Stimulated activated CD8-positive, alpha-beta memory T cell treated with anti-CD3 and anti-CD28 coated beads, Interleukin-7, amount 100 ng/mL, for 24 hours (primary cell): ENCODE data around the gene NNAT.
"Not testable (repeated sequence)": the region's sequence is repeated elsewhere in the genome, so short reads cannot be mapped to it uniquely, and the experiment has no call there.

Experiments
- DNase-seq: peaks from one replicate; pipeline ENCODE4 v3.0.0-alpha.2; 2020; ENCODE audit warnings: low read depth

NNAT gene

DNA sequence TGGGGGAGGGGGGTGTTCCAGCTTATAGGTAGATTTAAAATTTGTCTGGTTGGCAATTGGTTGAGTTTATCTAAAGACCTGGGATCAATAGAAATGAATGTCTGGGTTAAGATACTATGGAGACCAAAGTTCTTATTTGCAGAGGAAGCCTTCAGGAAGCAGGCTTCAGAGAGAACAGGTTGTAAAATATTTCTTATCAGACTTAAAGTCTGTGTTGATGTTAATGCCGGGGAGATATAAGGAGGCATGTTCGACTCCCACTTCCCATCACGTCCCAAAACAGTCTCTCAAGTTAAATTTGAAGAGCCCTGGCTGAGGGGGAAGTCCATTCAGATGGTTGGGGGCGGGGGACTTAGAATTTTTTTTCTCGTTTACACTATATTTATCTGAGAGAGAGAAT lies 19.0 kb downstream of the NNAT start:
- DNase-seq, result no peak

DNA sequence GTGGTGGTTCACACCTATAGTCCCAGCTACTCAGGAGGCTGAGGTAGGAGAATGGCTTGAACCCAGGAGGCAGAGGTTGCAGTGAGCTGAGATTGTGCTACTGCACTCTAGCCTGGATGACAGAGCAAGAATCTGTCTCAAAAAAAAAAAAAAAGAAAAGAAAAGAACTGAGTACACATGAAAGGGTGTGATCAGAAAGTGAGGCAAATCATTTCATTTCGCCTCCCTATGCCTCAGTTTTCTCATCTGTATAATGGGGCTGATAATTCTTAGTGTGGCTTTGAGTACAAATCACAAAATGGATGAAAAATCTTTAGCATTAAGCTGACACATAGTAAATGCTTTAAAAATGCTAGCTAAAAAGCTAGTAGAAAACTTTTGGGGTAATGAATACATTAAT lies 19.8 kb downstream of the NNAT start:
- DNase-seq, result not testable (repeated sequence)

DNA sequence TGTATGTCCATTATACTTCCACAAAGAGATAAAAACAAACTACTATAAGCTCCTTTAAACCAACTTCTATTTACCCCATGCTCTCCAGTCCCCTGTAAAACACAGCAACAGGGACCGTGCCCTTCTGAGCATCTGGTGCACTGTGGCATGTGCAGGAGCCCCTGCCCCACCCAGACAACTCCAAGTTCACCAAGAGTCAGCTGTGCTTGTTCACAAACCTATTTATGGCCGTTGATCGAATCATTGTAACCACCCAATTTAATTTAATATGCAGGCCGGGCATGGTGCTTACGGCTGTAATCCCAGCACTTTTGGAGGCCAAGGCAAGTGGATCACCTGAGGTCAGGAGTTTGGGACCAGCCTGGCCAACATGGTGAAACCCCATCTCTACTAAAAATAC lies 20.3 kb downstream of the NNAT start:
- no peak for DNase-seq

DNA sequence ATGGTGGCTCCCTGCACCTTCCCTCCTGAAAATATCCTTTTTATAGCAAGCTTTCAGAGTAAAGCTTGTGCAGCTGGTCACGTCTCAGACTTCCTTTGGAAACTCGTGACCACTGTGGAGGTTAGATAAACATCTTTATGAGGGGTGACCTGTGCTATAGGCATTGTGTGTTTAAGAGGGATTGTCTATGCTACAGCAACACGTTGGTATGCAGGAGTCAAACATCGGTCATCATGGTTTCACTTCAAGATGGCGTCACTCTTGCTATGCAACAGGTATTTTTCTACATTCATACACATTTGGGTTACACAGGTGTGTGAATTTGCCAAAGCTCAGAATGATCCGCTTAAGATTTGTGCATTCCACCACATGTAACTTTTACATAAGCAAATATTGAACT lies 21.2 kb downstream of the NNAT start:
- no peak for DNase-seq

DNA sequence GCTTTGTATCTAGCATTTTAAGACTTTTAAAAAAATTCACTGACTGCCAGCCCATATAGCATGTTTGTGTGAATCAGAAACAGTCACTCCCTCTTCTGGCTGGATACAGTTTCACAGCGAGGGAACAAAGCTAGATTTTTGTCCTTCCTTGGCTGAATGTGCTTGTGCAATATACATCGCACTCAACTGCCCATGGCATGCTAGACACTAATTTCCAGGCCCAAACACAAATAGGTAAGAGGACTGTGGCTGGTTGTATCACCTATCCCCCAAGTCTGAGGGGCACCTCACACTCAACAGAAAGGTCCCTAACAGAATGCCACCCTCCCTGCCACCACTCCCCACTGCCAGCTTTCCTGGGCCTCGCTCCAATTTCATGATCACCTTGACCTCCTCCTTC lies 22.8 kb downstream of the NNAT start:
- DNase-seq, result no peak

DNA sequence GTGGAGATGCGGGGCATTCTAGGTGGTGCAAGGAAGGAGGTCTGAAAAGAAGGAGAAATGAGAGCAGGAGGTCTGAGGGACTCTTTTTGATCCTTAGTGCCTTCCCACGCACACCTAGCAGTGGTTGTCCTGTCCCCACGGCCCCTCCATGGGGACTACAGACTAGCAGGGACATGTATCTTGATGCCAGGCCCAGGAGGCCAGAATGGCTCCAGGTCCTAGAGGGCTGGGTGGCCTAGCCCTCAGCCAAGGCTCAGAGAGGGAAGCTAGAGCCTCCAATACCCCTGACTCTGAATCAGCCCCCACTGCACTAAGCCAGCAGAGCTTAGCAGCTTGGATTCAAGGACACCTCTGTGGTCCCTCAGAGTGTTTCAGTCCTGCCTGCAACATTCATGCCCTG lies 23.3 kb downstream of the NNAT start:
- DNase-seq, result no peak

DNA sequence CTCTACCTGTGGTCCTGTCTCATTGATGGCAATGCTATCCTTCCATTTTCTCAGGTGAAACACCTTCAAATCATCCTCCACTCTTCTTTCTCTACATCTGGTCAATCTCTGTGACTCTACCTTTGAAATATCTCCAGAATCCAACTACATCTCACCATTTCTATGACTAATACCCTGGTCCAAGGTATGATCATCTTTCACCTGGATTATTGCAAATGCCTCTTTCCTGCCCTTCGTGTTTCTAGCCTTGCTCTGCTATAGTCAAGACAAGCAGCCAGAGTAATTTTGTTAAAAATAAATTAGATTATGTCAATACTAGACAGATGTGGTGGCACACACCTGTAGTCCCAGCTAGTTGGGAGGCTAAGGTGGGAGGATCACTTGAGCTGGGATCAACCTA lies 24.5 kb downstream of the NNAT start:
- no peak for DNase-seq

DNA sequence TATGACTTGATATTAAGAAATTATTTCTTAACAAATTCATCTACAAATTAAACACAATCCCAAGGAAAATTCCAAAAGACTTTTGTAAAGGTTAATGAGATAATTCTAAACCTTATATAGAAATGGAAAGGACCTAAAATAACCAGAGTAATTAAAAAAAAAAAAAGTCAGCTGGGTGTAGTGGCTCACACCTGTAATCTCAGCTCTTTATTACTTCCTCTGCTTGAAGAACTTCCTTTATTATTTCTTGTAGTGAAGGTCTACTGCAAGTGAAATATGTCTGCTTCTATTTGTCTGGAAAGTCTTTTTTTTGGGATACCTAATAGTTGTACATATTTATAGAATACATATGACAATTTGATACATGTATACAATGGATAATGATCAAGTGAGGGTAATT lies 26.9 kb downstream of the NNAT start:
- no peak for DNase-seq

DNA sequence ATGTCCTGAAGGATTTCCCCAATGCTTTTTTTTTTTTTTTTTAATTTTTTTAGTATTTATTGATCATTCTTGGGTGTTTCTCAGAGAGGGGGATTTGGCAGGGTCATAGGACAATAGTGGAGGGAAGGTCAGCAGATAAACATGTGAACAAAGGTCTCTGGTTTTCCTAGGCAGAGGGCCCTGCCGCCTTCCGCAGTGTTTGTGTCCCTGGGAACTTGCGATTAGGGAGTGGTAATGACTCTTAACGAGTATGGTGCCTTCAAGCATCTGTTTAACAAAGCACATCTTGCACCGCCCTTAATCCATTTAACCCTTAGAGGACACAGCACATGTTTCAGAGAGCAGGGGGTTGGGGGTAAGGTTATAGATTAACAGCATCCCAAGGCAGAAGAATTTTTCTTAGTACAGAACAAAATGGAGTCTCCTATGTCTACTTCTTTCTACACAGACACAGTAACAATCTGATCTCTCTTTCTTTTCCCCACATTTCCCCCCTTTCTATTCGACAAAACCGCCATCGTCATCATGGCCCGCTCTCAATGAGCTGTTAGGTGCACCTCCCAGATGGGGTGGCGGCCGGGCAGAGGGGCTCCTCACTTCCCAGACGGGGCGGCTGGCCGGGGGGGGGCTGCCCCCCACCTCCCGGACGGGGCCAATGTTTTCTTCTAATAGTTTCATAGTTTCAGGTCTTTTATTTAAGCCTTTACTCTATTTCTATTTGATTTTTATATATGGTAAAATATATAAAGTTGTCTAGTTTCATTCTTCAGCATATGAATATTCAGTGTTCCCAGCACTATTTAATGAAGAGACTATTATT lies 29.3 kb downstream of the NNAT start:
- DNase-seq, result not testable (repeated sequence)

DNA sequence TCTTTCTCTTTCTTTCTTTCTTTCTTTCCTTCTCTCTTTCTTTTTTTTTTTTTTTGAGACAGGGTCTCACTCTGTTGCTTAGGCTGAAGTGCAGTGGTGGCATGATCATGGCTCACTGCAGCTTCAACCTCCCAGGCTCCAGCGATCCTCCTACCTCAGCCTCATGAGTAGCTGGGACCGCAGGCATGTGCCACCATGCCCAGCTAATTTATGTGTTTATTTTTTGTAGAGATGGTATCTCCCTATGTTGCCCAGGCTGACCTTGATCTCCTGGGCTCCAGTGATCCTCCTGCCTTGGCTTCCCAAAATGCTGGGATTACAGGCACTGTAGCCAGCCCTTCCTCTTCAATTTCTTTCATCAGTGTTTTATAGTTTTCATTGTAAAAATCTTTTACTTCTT lies 30.6 kb downstream of the NNAT start:
- DNase-seq, result not testable (repeated sequence)

DNA sequence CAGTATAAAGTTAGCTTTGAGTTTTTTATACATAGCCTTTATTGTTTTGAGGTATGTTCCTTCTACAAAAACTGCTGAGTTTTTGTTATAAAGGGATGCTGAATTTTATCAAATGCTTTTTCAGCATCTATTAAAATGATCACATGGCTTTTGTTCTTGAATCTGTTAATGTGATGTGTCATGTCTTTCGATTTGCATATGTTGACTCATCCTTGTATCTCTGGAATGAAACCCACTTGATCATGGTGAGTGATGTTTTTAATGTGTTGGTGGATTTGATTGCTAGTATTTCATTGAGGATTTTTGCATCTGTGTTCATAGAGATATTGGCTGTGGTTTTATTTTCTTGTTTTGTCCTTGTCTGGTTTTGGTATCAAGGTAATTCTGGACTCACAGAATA lies 31.4 kb downstream of the NNAT start:
- DNase-seq, result no peak

DNA sequence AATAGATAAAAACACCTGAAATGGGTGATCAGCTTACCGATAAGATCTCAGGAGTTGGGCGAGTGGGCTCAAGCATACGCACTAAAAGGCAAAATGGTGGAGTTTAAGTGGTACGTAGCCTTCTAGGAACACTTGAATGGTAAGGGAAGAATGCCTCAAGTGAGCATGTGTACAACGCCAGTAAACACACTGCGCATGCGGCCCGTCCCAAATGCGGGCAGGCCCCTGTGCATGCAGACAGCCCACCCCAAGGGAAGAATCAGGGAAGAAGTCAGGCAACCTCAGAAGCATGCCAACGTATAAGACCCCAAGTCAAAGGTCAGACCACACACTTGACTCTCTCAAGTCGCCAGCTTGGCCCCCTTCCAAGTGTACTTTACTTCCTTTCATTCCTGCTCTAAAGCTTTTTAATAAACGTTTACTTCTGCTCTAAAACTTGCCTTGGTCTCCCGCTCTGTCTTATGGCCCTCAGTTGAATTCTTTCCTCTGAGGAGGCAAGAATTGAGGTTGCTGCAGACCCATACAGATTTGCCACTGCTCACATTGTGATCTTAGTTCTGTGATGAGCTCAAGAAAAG lies 33.8 kb downstream of the NNAT start:
- not testable (repeated sequence) for DNase-seq

DNA sequence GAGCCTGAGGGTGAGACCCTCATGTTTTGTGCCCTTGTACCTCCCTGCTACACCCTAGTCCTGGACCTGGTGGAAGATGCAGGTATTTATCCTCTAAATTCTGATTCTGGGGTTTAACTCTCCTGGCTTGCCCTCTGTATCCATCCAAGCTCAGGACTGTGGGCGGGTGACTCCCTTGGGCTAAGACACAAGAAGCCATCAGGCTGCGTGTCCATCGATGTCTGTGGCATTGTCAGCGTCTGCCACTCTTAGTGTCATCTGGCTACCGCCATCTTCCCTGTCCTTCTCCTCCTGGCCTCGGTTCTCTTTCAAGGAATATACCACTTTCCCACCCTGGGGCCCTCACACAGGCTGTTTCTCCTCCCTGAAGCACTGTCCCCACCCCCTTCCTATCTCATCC lies 35.5 kb downstream of the NNAT start:
- DNase-seq, result no peak

DNA sequence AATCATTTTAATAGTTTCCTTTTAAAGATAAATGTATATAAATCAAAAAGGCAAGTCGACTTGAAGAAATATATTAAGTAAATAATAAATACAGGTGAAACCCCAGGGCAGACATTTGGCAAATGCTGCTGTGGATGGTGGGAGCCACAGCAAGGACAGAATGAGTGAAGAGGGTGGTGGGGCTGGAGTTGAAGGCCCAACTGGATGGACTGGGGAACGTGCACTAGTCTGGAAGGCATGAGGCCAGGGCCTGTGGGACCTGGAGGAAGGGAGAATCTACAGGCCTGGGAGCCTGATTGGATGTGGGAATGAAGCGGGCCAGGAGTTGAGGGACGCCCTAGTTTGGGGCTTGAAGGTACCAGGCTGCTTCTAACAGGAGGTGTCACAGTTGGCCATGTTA lies 37.3 kb downstream of the NNAT start:
- DNase-seq, result no peak

DNA sequence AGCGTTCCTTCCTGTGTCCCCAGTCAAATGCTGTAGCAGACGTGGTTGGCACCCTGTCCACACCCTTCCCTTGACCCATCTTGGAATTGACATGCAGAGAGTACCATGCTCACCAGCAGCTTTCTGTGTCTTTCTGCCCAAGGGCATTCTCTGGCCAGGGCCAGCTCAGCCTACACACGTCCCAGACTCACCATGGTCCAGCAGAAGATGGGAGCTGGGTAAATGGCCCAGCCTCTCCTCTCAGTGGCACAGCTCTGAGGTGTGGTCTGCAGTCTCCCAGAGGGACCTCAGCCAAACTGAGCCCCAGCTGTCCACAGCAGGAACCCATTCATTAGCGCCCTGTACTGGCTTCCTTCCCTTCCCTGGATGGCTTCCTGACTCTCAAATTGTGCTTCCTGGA lies 37.7 kb downstream of the NNAT start:
- DNase-seq, result no peak

DNA sequence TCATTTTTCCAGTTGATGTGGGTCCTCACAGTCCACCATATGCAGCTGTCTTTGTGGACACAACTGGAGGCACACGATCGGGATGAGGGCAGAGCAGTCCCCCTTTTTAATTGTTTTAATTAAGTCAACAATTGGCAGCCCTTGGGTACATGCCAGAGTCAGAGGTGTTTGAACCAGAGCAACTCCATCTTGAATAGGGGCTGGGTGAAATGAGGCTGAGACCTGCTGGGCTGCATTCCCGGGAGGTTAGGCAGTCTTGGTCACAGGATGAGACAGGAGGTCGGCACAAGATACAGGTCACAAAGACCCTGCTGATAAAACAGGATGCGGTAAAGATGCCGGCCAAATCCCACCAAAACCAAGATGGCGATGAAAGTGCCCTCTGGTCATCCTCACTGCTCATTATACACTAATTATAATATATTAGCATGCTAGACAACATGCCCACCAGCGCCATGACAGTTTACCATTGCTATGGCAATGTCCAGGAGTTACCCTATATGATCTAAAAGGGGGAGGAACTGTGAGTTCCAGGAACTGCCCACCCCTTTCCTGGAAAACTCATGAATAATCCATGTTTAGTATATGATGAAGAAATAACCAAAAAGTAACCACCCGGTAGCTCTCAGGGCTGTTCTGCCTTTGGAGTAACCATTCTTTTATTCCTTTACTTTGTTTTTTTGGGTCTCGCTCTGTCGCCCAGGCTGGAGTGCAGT lies 38.4 kb downstream of the NNAT start:
- DNase-seq, result no peak

DNA sequence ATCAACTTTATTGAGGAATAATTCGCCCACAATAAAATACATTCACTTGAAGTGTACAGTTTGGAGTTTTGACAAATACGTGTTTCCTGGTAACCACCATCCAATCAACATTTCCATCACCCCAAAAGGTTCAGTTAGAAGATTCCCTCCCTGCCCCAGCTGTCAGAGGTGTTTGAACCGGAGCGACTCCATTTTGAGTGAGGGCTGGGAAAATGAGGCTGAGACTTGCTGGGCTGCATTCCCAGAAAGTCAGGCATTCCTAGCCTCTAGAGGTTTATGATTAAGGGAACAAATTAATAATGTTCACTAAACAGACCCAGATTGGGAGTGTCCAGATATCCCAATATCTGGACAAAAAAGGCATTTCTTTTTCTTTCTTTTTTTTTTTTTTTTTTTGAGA lies 39.6 kb downstream of the NNAT start:
- DNase-seq, result no peak

DNA sequence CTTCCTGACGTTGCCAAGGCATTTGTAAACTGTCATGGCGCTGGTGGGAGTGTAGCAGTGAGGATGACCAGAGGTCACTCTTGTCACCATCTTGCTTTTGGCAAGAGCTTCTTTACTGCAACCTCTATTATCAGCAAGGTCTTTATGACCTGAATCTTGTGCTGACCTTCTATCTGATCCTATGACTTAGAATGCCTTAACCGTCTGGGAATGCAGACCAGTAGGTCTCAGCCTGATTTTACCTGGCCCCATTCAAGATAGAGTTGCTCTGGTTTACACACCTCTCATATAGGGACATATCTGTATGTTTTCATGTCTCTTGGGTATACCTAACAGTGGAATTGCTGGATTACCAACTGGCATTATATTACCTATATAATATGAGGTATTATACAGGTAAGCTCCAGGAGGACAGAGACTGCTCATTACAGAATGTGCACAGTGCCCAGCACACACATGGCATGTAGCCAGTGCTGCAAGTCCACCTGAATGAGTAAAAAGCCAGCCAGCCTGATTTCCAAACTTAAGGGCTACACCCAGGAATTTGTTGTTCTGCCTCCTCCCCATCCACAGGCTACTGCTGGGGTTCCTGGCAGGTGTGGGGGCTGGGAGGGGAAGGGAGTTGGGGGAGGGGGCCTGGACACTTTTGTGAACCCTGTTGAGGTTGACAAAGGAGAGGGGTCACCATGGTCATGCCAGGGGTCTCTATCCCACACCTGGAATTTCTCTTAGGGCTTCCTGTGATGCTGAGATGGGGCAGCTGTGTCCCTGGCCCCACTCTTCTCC lies 41.8 kb downstream of the NNAT start:
- no peak for DNase-seq

DNA sequence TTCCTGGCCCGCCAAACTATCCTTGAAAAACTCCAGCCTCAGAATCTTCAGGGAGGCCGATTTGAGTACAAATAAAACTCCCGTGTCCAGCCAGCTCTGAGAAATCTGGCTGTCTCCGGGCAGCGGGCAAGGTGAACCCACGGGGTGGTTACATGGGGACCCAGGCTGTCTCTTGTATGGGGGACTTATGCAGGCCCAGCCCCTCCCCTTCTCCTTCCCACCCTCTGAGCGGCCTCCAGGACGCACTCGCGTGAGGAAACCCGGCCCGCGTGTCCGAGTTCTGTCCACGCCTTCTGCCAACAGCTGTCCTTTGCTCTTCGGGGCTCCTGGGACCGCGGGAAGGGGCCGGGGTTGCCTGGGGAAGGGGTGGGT lies 43.0 kb downstream of the NNAT start:
- no peak for DNase-seq

DNA sequence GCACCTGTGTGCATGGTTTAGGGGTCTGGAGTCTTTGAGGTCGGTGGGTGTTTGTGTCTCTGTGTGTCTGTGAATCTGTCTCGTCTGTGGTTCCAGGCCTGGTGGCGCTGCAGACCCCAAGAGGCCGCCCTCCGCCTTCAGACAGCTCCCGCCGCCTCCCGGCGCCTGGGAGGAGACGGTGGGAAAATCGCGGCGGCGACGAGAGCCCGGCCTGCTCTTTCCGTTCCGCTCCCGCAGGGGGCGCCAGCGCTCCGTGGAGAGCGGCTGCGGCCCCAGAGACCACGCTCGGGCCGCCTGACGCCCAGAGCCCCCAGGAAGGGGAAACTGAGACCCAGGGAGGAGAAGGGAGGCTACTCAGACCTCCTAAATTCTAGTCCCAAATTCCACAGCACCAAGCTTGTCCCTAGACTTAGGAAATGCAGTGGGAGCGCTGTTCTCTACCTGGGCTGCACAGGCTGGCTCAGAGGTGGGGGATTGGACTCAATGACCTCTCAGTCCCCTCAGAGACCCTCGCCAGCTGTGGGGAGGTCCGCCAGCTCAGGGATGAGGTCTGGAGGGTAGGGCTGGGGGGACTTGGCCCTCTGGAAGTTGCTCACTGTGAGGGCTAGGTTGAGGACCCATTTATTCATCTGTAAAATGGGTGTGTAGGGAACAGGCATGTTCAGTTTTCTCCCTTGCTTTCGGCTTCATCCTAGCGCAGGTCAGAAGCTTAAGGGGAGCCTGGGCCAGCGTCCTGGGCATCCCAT lies 43.5 kb downstream of the NNAT start:
- DNase-seq, result peak; percentile 6

DNA sequence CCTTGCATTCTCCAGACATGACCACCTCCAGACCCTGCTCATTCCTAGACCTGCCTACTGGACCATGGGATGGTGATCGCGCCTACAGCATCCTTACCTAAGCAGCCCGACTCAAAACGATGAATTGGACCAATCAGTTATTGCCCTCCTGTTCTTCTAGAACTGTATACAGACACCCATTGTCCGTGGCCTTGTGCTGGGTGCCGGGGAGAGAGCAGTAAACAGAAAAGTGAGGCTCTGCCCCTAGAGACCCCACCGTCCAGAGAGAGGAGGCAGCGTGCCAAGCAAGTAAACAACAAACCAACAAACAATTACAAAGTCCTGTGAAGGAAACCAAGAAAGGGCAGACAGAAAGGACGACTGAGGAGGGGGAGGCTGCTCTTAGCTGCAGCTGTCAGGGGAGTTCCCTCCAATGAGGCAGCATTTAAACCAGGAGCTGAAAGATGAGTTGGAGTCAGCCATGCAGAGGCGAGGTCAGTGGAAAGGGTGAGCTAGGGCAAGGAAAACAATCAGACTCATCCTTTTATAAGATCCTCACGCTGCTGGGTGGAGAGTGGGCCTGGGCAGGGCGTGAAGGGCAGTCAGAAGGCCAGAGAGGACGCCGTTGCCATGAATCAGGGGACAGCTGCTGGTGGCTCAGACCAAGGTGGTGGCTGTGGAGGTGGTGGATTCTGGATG lies 44.2 kb downstream of the NNAT start:
- DNase-seq, result no peak
